HG03196 (cell line): ENCODE data around the gene MAFF.
"Not testable (repeated sequence)": the region's sequence is repeated elsewhere in the genome, so short reads cannot be mapped to it uniquely, and the experiment has no call there.

Experiments
- ATAC-seq: cut with Tn5 transposase; IDR thresholded peaks from one replicate; pipeline ENCODE4 v1.9.1; 2021; ENCODE audit not compliant: unreplicated experiment

MAFF gene

GRCh38 chr22:38221908-38222796 is 20.4 kb downstream of the MAFF start:
- ATAC-seq = no peak

- no peak for ATAC-seq
Observed at GRCh38 chr22:38222797-38223119, 21.0 kb downstream of the MAFF start.

- no peak for ATAC-seq
Observed at GRCh38 chr22:38223289-38223960, 21.6 kb downstream of the MAFF start.

GRCh38 chr22:38226853-38227649 is 25.3 kb downstream of the MAFF start:
- no peak for ATAC-seq

- ATAC-seq = no peak
Observed at GRCh38 chr22:38228326-38228872, 26.6 kb downstream of the MAFF start.

- no peak for ATAC-seq
Observed at GRCh38 chr22:38228873-38229740, 27.3 kb downstream of the MAFF start.

- no peak for ATAC-seq
Observed at GRCh38 chr22:38230108-38230825, 28.5 kb downstream of the MAFF start.

GRCh38 chr22:38230916-38231315 is 29.1 kb downstream of the MAFF start:
- ATAC-seq = no peak

GRCh38 chr22:38232196-38232595 is 30.4 kb downstream of the MAFF start:
- ATAC-seq = no peak

- no peak for ATAC-seq
Observed at GRCh38 chr22:38233427-38233826, 31.6 kb downstream of the MAFF start.

GRCh38 chr22:38233856-38234255 is 32.1 kb downstream of the MAFF start:
- not testable (repeated sequence) for ATAC-seq

- ATAC-seq = no peak
Observed at GRCh38 chr22:38235240-38235850, 33.6 kb downstream of the MAFF start.

GRCh38 chr22:38236786-38237185 is 35.0 kb downstream of the MAFF start:
- ATAC-seq = no peak

- ATAC-seq = no peak
Observed at GRCh38 chr22:38238519-38239071, 36.8 kb downstream of the MAFF start.

GRCh38 chr22:38239101-38239761 is 37.4 kb downstream of the MAFF start:
- ATAC-seq = no peak

GRCh38 chr22:38240734-38241252 is 39.0 kb downstream of the MAFF start:
- no peak for ATAC-seq

- no peak for ATAC-seq
Observed at GRCh38 chr22:38243007-38243765, 41.4 kb downstream of the MAFF start.

- ATAC-seq = no peak
Observed at GRCh38 chr22:38244106-38244505, 42.3 kb downstream of the MAFF start.
